Left colon (tissue), 2 donors: ENCODE results near the gene TBC1D1. TPM values are rescaled to one million over a fixed set of nuclear protein-coding genes. Genes with fewer than 3 reads are reported as not detected.
A peak's percentile ranks its signal among the peaks of the same experiment; 100 is the strongest.
"Not testable (repeated sequence)": the region's sequence is repeated elsewhere in the genome, so short reads cannot be mapped to it uniquely, and the experiment has no call there.

ENCODE experiments used
- ATAC-seq: fragments of 200-7000 bp; cut with Tn5 transposase; one replicate; pipeline ENCODE4 v1.9.1; 2020; ENCODE audit warnings: mild to moderate bottlenecking, moderate library complexity
- DNase-seq, 2 donors: peaks; one replicate each; pipeline ENCODE4 v3.0.0-alpha.2; 2020
- intact Hi-C, 2 donors: fragments of 100-400 bp; cut with DNase I in 1 of 2; cut with micrococcal nuclease in 1 of 2; formaldehyde crosslinking; loops; one replicate each; pipeline versions ENCODE4 v1.11.2 to v1.14.0; 2022; cut with DNase I, micrococcal nuclease
- total RNA-seq, 2 donors: library from RNA; stranded (reverse); fragmentation: NEBNext Ultra II Directional; extraction: Animal tissue kit (Norgen Biotek cat#: 25700); gene quantifications; one replicate each; pipeline ENCODE4 v1.2.1, GENCODE V29; 2021
- donor health status: DM: no; HTN: no; CAD: no.
- donor health status: DM: yes; HTN: yes; CAD: no.

Gene TBC1D1
- total RNA-seq, 2 donors from 2014 or later, result 51.5 to 96.3 TPM

DNA sequence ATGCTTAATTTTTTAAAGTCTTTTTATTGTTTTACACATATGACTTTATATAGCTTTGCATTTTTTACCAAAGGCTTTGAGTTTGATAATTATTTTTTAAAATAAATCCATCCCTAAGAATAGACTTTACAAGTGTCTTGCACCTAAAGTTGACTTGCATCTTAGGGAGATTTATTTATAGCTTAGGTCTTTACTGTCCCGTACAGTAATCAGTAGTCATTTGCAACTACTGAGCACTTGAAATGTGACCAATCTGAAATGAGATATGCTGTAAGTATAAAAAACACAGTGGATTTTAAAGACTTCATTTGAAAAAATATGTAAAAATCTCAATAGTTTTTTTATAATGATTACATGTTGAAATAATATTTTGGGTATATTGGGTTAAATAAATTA is 19.2 kb downstream of the TBC1D1 start:
- ATAC-seq (no peak), DNase-seq (no peak)
- intact Hi-C loops, result no loop called here

- no peak for DNase-seq
- intact Hi-C loops, result no loop called here
- peak; percentile 62 for ATAC-seq
These were observed 23.7 kb downstream of the TBC1D1 start for GRCh38 chr4:37914539-37914938.

DNA sequence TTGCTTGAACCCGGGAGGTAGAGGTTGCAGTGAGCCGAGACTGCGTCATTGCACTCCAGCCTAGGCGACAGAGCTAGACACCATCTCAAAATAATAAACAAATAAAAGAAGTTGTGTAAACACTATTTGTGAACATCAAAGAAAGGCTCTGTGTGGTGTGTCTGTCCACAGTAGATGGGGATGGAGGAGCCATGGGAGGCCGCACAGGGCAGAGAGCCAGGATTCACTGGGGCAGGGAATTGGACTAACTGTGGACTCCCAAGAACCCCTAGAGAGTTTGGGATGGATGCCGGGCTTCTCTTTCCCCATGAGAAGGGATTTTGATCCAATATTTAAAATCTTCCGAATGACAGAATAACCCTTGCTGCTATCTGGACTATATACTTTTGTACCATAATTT is 26.5 kb downstream of the TBC1D1 start:
- intact Hi-C loops, result no loop called here
- no peak for ATAC-seq
- DNase-seq, result no peak

- DNase-seq (no peak), ATAC-seq (no peak)
- intact Hi-C loops, result no loop called here
These were observed 27.8 kb downstream of the TBC1D1 start for GRCh38 chr4:37918653-37919052.

DNA sequence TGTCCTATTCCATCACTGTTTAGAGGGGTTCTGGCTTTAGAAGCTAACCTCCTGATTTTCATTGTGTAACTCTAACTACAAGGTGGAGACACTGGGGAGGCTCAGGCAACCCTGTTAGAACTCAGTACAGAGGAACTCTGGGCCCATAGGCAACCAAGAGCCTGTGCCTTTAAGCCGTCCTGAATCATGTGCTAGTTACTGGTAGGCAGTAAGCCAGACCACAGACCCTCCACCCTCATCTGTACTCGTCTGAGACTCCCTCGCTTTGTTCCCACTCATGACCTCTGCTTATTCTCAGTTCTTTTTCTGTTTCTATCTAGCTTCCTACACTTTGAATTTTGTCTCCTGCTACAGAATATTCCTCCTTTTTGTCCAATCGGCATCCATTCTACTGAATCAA is 31.4 kb downstream of the TBC1D1 start:
- ATAC-seq, result no peak
- intact Hi-C loops, result no loop called here
- DNase-seq, result no peak

DNA sequence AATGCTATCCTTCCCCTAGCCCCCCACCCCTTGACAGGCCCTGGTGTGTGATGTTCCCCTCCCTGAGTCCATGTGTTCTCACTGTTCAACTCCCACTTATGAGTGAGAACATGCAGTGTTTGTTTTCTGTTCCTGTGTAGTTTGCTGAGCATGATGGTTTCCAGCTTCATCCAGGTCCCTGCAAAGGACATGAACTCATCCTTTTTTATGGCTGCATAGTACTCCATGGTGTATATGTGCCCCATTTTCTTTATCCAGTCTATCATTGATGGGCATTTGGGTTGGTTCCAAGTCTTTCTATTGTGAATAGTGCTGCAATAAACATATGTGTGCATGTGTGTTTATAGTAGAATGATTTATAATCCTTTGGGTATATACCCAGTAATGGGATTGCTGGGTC is 32.2 kb downstream of the TBC1D1 start:
- ATAC-seq, intact Hi-C loops, DNase-seq: not testable (repeated sequence)

DNA sequence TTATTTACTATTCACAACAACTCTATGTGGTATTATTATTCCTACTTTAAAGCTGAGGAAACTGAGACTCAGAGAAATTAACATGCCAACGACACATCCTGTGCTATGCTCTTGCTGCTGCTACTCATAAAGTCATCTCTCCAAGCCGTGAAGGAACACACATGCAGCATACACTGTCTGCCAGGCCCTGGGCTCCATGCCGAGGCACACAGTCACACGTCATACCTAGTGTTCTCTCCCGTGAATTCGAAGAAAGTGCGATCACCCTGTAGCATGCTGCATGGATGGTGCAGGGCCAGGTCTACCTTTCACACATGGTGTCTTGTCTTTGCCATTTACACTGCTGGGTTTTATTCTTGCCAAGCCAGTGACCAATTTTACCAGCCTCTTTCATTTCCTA is 34.1 kb downstream of the TBC1D1 start:
- intact Hi-C loops, result no loop called here
- ATAC-seq (no peak), DNase-seq (no peak)

GRCh38 chr4:37927434-37927833 is 36.5 kb downstream of the TBC1D1 start:
- ATAC-seq (no peak), DNase-seq (no peak)
- intact Hi-C loops, result no loop called here

GRCh38 chr4:37928426-37929416 is 37.8 kb downstream of the TBC1D1 start:
- DNase-seq (no peak), ATAC-seq (no peak)
- intact Hi-C loops, result no loop called here

DNA sequence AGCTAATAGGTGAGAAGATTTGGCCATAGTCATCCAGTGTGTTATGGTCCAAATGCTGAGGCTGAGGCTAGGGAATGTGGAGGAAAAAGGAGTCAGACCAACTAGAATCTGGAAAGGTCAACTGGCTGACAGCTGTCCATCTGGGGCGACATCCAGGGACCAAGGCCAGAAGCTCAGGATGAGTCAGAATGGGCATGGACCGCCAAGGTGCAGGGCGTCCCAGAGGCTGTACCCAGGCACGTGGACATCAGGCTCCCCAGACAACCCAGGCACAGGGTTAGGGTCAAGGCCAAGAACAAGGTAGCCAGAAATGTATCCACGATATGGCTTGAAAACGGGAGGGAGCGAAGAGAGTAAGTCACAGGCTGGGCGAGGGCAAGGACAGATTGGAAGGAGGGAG is 43.2 kb downstream of the TBC1D1 start:
- DNase-seq, result no peak
- no peak for ATAC-seq
- intact Hi-C loops, result no loop called here

DNA sequence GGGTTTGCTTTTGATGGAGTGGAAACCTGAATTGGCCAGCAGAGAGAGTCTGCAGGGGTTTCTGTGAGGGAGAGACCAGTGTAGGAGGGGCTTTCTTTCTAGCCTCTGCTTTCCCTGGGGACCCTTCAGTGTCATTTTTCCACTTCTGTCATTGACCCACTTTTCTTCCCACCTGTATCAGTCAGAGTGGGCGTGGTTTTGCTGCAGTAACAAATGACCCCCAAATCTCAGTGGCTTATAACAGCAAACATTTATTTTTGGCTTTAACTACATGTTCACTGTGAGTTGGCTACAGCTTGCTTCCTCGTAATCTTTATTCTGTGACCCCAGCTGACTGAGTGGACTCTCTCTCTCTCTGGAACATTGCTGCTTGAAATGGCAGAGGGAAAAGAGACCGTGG is 43.7 kb downstream of the TBC1D1 start:
- intact Hi-C loops, result no loop called here
- no peak for DNase-seq
- no peak for ATAC-seq

GRCh38 chr4:37935026-37935425 is 44.1 kb downstream of the TBC1D1 start:
- DNase-seq (no peak), ATAC-seq (no peak)
- intact Hi-C loops, result no loop called here

GRCh38 chr4:37936889-37937498 is 46.1 kb downstream of the TBC1D1 start:
- intact Hi-C loops, result no loop called here
- peak; percentile 30 for ATAC-seq
- no peak for DNase-seq

GRCh38 chr4:37938208-37938607 is 47.3 kb downstream of the TBC1D1 start:
- no peak for DNase-seq
- intact Hi-C loops, result no loop called here
- peak; percentile 87 for ATAC-seq

GRCh38 chr4:37946503-37947179 is 55.8 kb downstream of the TBC1D1 start:
- intact Hi-C loops, result no loop called here
- ATAC-seq, result no peak

GRCh38 chr4:37948542-37948941 is 57.7 kb downstream of the TBC1D1 start:
- ATAC-seq, result no peak
- DNase-seq, result no peak
- intact Hi-C loops, result no loop called here

More at GRCh38 chr4:37946503-37947179, 55.8 kb downstream of the TBC1D1 start:
- no peak for DNase-seq

DNA sequence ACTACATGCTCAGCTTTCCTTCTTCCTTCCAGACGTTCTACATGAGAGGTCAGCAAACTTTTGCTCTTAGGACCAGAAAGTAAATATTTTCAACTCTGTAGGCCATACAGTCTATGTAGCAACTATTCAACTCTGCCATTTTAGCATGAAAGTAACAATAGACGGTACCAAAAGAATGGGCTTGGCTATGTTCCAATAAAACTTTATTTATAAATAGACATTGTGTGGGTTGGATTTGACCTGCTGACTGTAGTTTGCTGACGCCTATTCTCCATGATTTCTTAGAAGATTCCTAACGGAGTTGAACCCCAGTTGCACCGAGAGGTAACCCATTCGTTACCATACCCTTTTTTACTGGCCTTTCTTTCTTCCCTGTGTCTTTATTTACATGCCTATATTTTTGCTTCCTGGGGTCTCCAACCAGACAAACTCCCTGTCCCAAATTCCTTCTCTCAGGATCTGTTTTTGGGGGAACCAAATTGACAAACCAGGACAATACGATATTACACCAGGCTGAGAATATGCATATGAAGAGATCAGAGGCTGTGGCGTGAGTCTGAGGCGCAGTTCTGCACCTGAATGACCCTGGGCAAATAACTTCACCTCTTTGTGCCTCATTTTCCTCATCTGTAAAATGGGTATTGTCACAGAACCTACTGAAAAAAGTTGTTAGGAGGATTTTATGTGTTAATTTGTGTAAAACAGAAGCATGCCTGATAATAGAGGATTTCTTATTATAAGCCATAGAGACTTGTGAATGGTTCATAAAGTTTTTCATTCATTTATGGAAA is 58.9 kb downstream of the TBC1D1 start:
- ATAC-seq (no peak), DNase-seq (no peak)
- intact Hi-C loops, result no loop called here

DNA sequence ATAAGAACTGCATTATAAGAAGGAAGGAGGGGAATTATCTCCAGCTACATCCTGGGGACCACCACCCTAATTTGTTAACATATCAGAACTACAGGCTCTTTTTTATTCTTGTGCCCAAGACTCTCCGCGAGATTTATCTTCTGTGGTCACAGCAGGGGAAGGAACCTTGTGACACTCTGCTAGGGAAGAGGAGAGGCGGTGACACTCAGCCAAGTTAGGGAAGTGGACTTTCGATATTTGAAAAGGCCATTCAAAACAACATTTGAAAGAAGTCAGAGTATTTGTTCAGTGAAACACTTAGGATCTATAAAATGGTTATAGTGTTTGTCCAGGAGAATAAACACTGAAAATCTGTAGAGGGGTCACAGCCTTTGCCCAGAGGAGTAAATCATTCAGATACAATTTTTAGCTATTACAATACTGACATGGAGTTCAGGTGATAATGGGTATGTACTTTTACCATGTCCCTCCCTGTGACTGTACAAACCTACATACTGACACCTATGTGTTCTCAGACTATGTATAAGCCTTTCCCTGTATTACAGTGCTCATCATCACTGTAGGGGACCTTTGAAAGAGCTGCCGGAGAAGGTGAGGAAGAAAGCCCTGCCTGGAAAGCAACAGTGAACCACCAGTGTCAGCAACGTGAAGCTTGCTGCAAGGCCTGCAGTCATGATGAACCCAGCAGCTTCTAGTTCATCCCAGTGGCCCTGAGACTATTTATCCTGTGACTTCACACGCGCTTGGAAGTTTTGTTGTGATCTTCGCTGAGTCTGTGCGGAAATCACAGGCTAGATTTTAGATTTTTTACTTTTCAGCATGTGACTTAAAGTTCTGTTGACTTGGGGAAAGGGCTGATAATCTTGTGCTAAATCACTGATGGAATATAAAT is 60.8 kb downstream of the TBC1D1 start:
- ATAC-seq (peak; percentile 94), DNase-seq (no peak)
- intact Hi-C loops, result no loop called here
